Endothelial cell of umbilical vein (primary cell): ENCODE measurements around the gene PRSS35. TPM values are rescaled to one million over a fixed set of nuclear protein-coding genes. Genes with fewer than 3 reads are reported as not detected.

ENCODE experiments used
- BruUV-seq: library from RNA; stranded (reverse); fragments of 400-500 nt; replicated peaks from 2 replicates; lab custom pipeline; 2021; lab: Mats Ljungman, UMichigan
- CTCF ChIA-PET: fragments of 300-600, 350-600 bp; sonication (Branson Sonifier 250); formaldehyde crosslinking; loops from one replicate; lab custom pipeline; 2021; ENCODE audit warnings: antibody characterized with exemption, inconsistent platforms; lab: Charles Lee
- POLR2A ChIA-PET: fragments of 300-600, 350-600 bp; sonication (Branson Sonifier 250); formaldehyde crosslinking; loops from one replicate; lab custom pipeline; 2021; ENCODE audit warnings: antibody characterized with exemption, inconsistent platforms; lab: Charles Lee
- DNase-seq: peaks from one replicate; pipeline ENCODE4 v3.0.0-alpha.2; 2011; ENCODE audit warnings: low read depth, low spot score
- FAIRE-seq: peaks from 2 replicates; lab custom pipeline; 2011; peaks lifted over from hg19 to GRCh38; lab: Jason Lieb, UNC
- H2AFZ ChIP-seq: 2 replicates; pipeline ENCODE4 v1.6.0; 2012; ENCODE audit warnings: low read depth, low read length, control low read depth, inconsistent platforms
- H3K27ac ChIP-seq: 2 replicates; pipeline ENCODE4 v1.5.1; 2011; ENCODE audit warnings: low read depth, mild to moderate bottlenecking, control low read depth, low read length, moderate library complexity; ENCODE audit not compliant: insufficient read depth
- H3K27me3 ChIP-seq, 2 experiments: 2 replicates each; pipeline versions ENCODE4 v1.6.0 to v1.6.1; 2011; ENCODE audit warnings: low read length in 2 of 2, mixed read lengths in 1 of 2; ENCODE audit not compliant: control insufficient read depth in 2 of 2, insufficient read depth in 2 of 2
- H3K36me3 ChIP-seq, 2 experiments: 2 replicates in 1 of 2; 3 replicates in 1 of 2; pipeline ENCODE4 v1.5.1; 2011; ENCODE audit warnings: low read length in 2 of 2, mild to moderate bottlenecking in 1 of 2, moderate library complexity in 1 of 2; ENCODE audit not compliant: control insufficient read depth in 2 of 2, insufficient read depth in 2 of 2; ENCODE audit errors: extremely low read depth in 1 of 2
- H3K4me1 ChIP-seq: 3 replicates; pipeline ENCODE4 v1.5.1; 2011; ENCODE audit warnings: mild to moderate bottlenecking, low read length; ENCODE audit not compliant: control insufficient read depth, insufficient read depth; ENCODE audit errors: extremely low read depth
- H3K4me2 ChIP-seq: 2 replicates; pipeline ENCODE4 v1.6.1; 2011; ENCODE audit warnings: low read length, control low read depth, mixed read lengths; ENCODE audit not compliant: insufficient read depth
- H3K4me3 ChIP-seq, 3 experiments: fragments of 200-600 bp in 1 of 3; sonication (generic), shearing (Covaris generic) in 1 of 3; replicated peaks in 1 of 3; 2 replicates each; pipeline ENCODE4 v1.5.1; 2011 to 2016; ENCODE audit warnings: control low read depth in 3 of 3, low read length in 3 of 3, mild to moderate bottlenecking in 2 of 3, inconsistent platforms in 1 of 3, low read depth in 1 of 3, moderate library complexity in 1 of 3; ENCODE audit not compliant: insufficient read depth in 1 of 3
- H3K79me2 ChIP-seq: 2 replicates; pipeline ENCODE4 v1.6.0; 2012; ENCODE audit warnings: low read length, inconsistent platforms; ENCODE audit not compliant: control insufficient read depth, insufficient read depth
- H3K9ac ChIP-seq: replicated peaks from 2 replicates; pipeline ENCODE3; 2011; ENCODE audit warnings: low read length, control low read depth; ENCODE audit not compliant: insufficient read depth; ENCODE audit errors: extremely low read depth
- H3K9me1 ChIP-seq: replicated peaks from 3 replicates; pipeline ENCODE4 v1.6.0; 2011; ENCODE audit warnings: mild to moderate bottlenecking, low read length; ENCODE audit not compliant: control insufficient read depth, insufficient read depth; ENCODE audit errors: extremely low read depth
- H3K9me3 ChIP-seq: replicated peaks from 2 replicates; pipeline ENCODE4 v1.5.1; 2012; ENCODE audit warnings: low read length, inconsistent platforms; ENCODE audit not compliant: control insufficient read depth, insufficient read depth
- H4K20me1 ChIP-seq: replicated peaks from 2 replicates; pipeline ENCODE3; 2011; ENCODE audit warnings: mild to moderate bottlenecking, low read length; ENCODE audit not compliant: control insufficient read depth, insufficient read depth; ENCODE audit errors: extremely low read depth
- EZH2 ChIP-seq: IDR thresholded peaks from 2 replicates; pipeline ENCODE4 v1.6.1; 2012; ENCODE audit warnings: borderline replicate concordance, low read depth, mild to moderate bottlenecking, moderate library complexity, low read length, inconsistent platforms; ENCODE audit not compliant: severe bottlenecking
- FOS ChIP-seq: IDR thresholded peaks from 2 replicates; pipeline ENCODE4 v1.6.1; 2011; ENCODE audit warnings: mild to moderate bottlenecking, low read length, moderate library complexity, borderline replicate concordance; ENCODE audit not compliant: insufficient read depth
- GATA2 ChIP-seq: IDR thresholded peaks from 2 replicates; pipeline ENCODE4 v1.7.0; 2011; ENCODE audit warnings: low read depth, mild to moderate bottlenecking, moderate library complexity, mixed read lengths, low read length; ENCODE audit not compliant: insufficient read length, insufficient read depth
- JUN ChIP-seq: IDR thresholded peaks from 2 replicates; pipeline ENCODE4 v1.6.1; 2011; ENCODE audit warnings: borderline replicate concordance, low read depth; ENCODE audit not compliant: insufficient read length, insufficient read depth
- MYC ChIP-seq: IDR thresholded peaks from one replicate; pipeline ENCODE4 v1.6.1; 2011; ENCODE audit warnings: mild to moderate bottlenecking, low read depth, low read length
- POLR2A ChIP-seq: IDR thresholded peaks from 2 replicates; pipeline ENCODE4 v1.6.1; 2012; ENCODE audit warnings: low read depth, mild to moderate bottlenecking, control low read depth, low read length
- POLR2AphosphoS5 ChIP-seq: IDR thresholded peaks from 2 replicates; pipeline ENCODE4 v1.6.1; 2012; ENCODE audit warnings: low read depth, mild to moderate bottlenecking, control low read depth, low read length, moderate library complexity; ENCODE audit not compliant: insufficient read depth
- dilution Hi-C: fragments of 300-500 bp; cut with MboI; formaldehyde crosslinking; loops from one replicate; pipeline ENCODE4 v1.15.0; 2019; ENCODE audit warnings: low sequenced_read_pairs; ENCODE audit not compliant: extremely low pct_ligation_motif_present
- intact Hi-C: fragments of 100-400 bp; cut with micrococcal nuclease; formaldehyde crosslinking; loops from one replicate; pipeline ENCODE4 v1.10.0; 2022
- polyA plus RNA-seq, 4 experiments: library from polyadenylated mRNA; depleted of rRNA in 3 of 4; stranded (reverse) in 3 of 4; unstranded in 1 of 4; fragments of >200 nt; gene quantifications; 2 replicates each; pipeline versions ENCODE4 v1.2.1 to v1.2.3, GENCODE V29; 2011 to 2012; ENCODE audit warnings: missing spikeins in 1 of 4
- total RNA-seq: library from RNA; stranded (reverse); gene quantifications from 2 replicates; pipeline ENCODE4 v1.2.3, GENCODE V29; 2021
- TF ChIP-seq, protein P1 (sequence below), 2 donors: IDR thresholded peaks; 1 replicate in 1 of 2; 2 replicates in 1 of 2; pipeline ENCODE4 v1.5.1; 2011; ENCODE audit warnings: low read length in 2 of 2, mild to moderate bottlenecking in 2 of 2, moderate library complexity in 2 of 2, control low read depth in 1 of 2, inconsistent platforms in 1 of 2, low read depth in 1 of 2; ENCODE audit not compliant: insufficient read depth in 1 of 2; ENCODE audit errors: extremely low read depth in 1 of 2
- TF ChIP-seq, protein P2 (sequence below): IDR thresholded peaks from 2 replicates; pipeline ENCODE4 v1.6.1; 2011; ENCODE audit not compliant: insufficient read depth, insufficient read length

PRSS35 gene
- total and polyA plus RNA-seq, 2 donors (not counting 3 experiments of a cell fraction or from before 2014, with no cell fraction given), result not detected

DNA sequence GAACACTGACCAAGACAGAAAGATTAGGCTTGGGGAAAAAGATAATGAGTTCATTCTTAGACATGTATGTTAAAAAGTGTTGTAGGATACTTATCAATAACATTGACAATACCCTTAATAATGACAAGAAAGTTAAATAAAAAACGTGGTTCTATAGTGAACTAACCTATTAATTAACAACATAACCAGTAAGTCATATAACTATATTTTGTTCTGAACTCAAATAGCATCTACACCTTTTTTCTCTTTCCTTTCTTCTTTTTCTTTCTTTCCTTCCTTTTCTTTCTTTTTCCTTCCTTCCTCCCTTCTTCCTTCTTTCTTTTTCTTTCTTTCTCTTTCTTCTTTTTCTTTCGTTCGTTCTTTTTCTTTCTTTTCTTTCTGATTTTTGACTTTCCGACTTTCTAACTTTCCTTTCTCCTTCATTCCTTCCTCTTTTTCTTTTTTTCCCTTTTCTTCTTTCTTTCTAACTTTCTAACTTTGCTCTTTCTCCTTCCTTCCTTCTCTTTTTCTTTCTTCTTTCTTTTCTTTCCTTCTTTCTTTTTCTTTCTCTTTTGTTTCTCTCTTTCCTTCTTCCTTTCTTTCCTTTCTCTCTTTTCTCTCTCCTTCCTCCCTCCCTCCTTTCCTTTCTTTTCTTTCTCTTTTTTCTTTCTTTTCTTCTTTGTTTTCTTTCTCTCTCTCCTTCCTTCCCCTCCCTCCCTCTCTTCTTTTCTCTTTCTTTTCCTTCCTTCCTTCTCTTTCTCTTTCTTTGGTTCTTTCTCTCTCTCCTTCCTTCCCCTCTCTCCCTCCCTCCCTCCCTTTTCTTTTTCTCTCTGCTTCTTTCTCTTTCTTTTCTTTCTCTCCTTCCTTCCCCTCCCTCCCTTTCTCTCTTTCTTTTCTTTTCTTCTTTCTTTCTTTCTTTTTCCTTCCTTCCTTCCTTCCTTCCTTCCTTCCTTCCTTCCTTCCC is 24.6 kb downstream of the PRSS35 start:
- dilution Hi-C loops, result no loop called here
- H4K20me1 ChIP-seq, result no peaks in the 10 kb centered on the region
- no peaks in the 10 kb centered on the region for H3K9me3 ChIP-seq
- no peaks in the 10 kb centered on the region for H3K36me3 ChIP-seq
- no peaks in the 10 kb centered on the region for H3K79me2 ChIP-seq
- H3K4me1 ChIP-seq, result no peaks in the 10 kb centered on the region
- no peak overlapping the region for H3K4me2 ChIP-seq
- no peak overlapping the region for H3K9ac ChIP-seq
- peaks cover 0 to 2% of the 10 kb centered on the region in 2 experiments for H3K27me3 ChIP-seq
- no peaks in the 10 kb centered on the region for H3K9me1 ChIP-seq
- TF ChIP-seq JUN (no peak), MYC (no peak), FOS (no peak), GATA2 (no peak), POLR2A (no peak), POLR2AphosphoS5 (no peak), EZH2 (no peak)
- TF ChIP-seq, protein P1, sequence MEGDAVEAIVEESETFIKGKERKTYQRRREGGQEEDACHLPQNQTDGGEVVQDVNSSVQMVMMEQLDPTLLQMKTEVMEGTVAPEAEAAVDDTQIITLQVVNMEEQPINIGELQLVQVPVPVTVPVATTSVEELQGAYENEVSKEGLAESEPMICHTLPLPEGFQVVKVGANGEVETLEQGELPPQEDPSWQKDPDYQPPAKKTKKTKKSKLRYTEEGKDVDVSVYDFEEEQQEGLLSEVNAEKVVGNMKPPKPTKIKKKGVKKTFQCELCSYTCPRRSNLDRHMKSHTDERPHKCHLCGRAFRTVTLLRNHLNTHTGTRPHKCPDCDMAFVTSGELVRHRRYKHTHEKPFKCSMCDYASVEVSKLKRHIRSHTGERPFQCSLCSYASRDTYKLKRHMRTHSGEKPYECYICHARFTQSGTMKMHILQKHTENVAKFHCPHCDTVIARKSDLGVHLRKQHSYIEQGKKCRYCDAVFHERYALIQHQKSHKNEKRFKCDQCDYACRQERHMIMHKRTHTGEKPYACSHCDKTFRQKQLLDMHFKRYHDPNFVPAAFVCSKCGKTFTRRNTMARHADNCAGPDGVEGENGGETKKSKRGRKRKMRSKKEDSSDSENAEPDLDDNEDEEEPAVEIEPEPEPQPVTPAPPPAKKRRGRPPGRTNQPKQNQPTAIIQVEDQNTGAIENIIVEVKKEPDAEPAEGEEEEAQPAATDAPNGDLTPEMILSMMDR (IDR thresholded peaks at IDR 0.05; ENCODE audit: extremely low read depth in 1 of 2, insufficient read depth in 1 of 2, low read depth in 1 of 2, low read length in 2 of 2), result no peak
- TF ChIP-seq, protein P2, sequence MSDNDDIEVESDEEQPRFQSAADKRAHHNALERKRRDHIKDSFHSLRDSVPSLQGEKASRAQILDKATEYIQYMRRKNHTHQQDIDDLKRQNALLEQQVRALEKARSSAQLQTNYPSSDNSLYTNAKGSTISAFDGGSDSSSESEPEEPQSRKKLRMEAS, result no peak
- no peak overlapping the region for H2AFZ ChIP-seq
- no peak overlapping the region for H3K4me3 ChIP-seq
- no peak for FAIRE-seq
- no peak for DNase-seq
- intact Hi-C loops, result loop anchor here (5.0 kb wide), 1 partner anchor 470 kb away; the partner anchor contains the start of genes DOP1A and UBE3D
- H3K27ac ChIP-seq, result no peak overlapping the region
- BruUV-seq, result no TSS peak
- CTCF ChIA-PET, result interaction anchor here (0.6 to 1.5 kb wide), 61 partner anchors 7 to 1786 kb away, joined by 3 to 45 read pairs (median 4); partner anchors contain the start of genes CEP162, DOP1A, PRSS35 and UBE3D
- POLR2A ChIA-PET, result no interaction called here
